NCI-H2227 (cell line): ENCODE data around the gene DCHS2.
A peak's percentile ranks its signal among the peaks of the same experiment; 100 is the strongest.

Experiments
- DNase-seq: peaks from one replicate; lab custom pipeline; 2025; ENCODE audit not compliant: unreplicated experiment; lab: John Stamatoyannopoulos, UW

The DCHS2 gene

DNA sequence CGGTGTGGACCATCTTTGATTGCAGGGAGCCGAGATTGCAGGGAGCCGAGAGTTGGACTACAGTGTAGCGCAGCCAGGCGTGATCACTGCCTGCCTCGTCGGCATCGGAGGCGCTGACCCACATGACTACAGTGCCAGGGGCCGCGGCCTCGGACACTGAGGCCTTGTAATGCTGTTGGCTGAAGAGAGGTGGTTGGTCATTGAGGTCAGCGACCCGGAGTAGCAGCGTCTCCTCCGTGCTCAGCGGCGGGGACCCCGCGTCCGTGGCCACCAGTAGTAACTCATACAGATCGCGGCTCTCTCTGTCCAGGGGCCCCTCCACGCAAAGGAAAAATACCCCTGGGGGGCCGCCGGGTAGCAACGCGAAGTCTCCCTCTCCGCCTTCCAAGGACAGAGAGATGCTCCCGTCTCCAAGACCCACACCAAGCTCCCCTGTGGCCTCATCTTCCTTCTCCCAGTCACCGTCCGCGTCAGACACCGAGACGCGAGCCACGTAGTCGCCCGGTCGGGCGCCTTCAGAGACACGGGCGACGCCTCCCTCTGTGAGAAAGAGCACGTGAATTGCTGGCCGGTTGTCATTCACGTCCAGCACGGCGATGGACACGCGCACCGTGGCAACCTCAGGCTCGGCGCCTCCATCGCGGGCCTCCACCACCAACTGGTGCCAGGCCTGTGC is 1.9 kb downstream of the DCHS2 start:
- no peak for DNase-seq

DNA sequence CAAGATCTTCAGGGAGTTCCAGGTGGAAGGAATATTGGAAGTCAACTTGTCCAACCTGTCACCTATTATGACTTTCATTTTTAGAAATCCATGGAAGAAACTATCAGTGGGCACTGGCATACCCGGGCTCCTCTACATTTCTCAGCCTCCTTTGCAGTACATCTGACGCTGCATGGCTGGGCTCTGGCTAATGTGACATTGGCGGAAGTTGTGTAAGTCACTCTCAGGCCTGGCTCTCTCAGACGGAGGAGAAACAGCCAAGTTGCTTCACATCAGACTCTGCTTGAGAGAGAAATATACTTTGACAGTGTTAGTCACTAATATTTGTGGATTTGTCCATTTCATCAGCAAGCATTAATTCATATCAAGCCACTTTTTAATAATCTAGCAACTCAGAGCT is 4.5 kb downstream of the DCHS2 start:
- DNase-seq: no peak

DNA sequence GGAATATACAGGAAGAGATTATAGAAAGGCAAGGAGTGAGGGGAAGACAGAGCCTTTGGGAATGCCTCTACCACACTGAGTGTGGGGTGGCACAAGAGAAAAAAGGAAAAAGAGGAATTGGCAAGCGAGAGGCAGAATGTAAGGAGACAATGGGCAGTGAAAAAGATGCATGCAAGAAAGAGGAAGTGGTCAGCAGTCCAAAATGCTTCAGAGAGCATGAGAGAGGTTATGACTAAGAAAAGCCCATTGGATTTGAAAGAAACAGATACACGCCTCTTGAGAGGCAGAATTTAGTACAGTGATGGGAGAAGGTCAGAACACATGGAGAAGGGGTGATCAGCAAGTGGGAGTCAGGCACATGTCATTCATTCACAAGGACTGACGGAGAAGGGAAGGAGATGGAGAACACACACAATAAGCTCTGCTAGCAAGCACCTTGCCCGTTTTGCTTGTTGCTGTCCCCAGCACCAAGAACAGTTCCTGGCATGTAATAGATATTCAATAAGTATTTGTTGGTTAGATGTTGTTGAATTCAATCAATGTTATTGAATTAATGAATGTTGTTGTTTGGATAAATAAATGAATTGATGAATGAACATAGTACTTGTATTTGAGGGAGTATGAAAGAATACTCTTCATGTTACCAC is 6.3 kb downstream of the DCHS2 start:
- no peak for DNase-seq

DNA sequence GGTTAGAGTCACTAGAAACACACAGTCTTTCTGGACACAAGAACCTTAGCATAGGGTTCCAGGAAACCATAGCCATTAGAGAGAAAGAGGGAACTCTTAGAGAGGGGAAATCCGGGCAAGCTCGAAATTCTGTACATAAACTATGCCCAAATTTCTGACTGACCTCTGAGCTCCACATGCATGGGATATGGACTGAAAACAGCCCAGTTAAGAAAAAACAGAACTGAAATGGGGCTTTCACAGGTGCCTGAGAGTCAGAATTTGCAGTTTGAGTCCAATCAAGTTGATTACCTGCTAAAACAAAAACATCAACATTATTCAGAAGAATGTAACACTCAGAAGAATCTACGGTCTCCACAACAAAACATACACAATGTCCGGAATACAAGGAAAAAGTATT is 13.1 kb downstream of the DCHS2 start:
- DNase-seq: no peak

DNA sequence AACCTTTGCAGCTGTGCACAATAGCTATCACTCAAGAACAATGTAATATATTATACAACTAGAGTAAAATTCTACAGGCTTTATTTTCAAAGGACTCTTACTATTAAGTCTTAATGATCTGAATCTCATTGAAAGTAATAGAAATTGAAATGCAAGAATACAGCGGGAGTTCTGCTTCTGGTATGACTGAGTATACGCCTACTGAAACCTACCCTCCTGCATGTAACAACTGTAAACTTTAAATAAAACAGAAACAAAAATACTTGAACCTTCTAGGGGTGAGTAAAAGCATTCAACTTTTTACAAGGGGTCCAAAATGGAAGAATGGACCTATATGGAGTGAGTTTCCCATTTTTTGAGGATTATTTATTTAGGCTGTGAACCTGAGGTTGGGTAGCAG is 13.5 kb downstream of the DCHS2 start:
- no peak for DNase-seq

DNA sequence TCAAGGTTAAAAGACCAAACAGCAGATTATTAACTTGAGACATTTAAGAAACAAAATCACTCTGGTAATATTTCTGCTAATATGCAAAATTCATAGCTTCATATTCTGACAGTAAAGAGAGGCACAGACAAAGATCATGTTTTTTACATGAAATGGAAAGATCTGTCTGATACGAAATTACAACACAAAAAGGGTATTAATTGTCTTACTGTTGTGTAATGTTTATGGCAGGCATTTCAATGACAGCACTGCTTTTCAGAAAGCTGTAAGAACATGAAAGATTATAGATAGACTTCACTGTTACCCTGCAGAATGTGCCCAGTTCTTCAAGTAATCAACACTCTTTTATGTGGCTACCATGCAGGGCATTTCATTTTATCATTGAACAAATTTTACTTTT is 15.4 kb downstream of the DCHS2 start:
- no peak for DNase-seq

DNA sequence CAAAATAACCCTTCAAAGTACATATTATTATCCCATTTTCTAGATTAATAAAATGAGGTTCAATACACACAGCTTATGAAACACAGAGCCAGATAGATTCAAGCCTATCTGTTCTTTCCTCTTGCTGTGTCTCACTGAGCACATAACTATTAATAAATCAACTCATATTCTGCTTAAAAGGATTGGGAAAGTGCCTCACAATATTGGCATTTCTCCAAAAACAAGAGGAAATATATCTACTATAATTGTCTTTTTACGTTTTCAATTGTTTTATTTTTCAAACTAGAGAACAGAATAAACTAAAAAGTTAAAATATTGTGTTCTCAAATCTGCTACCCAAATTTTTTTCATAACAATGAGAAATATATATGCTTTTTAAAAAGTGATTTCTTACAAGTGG is 15.8 kb downstream of the DCHS2 start:
- DNase-seq: no peak

DNA sequence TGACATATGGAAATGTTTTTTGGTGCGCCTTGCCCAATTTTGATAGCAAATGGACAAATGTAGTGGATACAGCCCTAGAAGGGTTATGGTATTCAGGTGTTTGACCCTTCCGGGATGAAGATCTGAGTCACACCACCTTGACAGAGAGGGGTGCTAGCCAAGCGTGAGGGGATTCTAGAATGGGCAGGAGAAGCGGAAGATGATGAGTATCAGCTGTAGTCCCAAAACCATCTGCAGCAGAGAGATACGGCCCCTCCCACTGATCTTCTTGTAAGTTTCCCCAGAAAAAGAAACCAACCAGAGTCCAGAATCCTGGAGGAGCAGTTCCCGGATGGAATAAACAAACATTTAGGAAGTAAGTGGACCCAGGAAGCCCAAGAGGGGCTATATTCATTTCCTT is 18.1 kb downstream of the DCHS2 start:
- no peak for DNase-seq

DNA sequence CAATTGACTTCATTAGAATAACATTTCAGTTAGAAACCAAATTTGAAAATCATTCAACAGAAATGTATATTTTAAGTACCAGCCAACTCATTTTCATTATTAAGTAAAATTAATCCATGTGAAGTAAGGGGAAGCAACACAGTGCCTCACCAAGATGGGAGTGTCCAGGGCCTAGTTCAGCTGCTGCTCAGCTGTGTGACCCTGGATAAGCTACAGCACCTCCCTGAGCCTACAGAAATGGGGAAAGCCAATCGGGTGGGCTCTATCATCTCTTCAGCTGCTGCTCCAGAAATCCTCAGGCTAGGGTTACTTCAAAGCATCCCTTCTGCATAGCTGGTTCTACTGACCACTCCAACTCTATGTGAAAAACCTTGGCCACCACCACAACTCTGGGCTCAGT is 18.7 kb downstream of the DCHS2 start:
- DNase-seq: no peak

DNA sequence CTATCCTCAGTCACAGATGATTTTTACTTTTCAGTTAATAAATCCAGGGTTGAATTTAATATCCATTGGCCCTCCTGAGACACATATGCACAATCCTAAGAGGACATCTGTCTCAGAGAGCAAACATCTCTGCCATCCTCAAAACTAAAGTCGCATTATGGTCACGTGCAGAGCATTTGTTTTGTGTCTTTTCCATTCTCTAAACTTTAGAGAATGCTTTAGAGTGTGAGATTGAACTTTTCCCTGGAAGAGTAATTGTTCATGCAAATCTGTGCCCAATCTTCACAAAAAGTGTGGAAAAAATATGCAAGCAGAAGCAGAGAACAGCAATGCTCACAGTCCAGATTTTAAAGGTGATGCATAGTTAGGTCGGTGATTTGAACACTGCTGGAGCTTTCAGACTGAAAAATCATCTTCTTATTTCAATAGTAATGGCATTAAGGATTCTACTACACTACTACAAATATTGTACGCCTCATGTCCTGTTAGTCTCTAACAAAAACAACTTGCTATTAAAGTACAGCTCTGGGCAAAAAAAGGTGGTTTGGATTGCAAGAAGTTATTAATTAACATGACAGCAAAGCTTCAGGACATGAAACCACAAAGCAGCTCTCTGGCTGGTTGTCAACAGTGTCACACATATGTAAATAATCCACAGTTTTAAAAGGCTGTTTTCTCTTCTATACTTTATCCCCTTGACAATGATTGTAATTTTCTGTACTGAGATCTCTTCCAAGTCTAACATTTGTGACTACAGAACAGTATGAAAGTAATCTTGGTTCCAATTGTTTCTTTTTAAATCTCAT is 19.9 kb downstream of the DCHS2 start:
- DNase-seq: no peak

DNA sequence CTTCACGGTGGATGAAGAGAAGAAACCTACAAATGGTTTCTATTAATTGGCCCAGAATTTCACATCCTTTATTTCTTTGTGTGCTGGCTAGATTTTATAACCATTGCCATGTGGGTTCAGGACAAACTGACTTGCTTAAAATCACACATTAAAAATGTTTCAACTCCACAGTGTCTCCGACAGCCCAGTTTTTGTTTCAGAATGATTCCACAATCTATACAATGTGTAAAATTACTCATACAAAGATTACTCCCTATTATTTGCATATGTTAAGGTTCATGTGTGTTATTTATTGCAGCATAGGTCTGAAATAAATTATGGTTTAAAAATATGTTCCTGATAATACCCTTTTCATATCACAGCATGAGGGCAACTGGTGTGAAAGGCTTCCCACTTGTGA is 20.6 kb downstream of the DCHS2 start:
- no peak for DNase-seq

DNA sequence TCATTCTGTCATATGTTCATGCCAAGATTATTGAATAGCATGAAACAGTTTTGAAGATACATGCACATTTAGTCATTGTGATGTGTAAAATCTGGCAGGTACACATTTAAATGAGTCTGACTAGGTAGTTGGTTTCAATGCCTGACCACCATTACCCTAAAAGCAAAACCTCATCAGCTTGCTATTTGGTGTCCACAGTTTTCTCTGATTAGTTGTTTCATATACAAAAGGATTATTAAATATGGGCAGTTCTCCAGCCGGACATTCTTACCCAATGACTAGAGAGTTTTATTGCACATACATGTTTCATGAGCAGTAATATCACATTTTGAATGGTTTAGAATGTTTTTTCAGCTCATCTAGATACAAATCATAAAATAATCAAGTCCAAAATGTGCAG is 23.7 kb downstream of the DCHS2 start:
- no peak for DNase-seq

DNA sequence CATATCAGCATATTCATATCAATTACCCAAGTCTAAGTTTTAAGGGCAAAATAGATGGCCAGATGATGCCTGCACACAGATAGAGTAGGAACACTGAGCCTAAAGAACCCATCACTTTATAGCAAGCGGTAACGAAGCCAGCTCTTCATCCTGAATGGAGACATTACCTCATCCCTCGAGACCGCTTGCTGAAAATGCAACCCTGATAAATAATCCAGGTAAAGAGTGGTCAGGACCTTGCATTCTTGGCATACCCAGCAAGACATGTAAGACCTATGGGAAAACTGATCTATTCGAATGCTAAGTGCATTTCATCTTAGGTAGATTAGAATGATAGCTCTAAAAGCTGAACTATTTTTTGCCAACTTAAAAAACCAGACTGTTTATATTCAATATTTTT is 25.3 kb downstream of the DCHS2 start:
- no peak for DNase-seq

DNA sequence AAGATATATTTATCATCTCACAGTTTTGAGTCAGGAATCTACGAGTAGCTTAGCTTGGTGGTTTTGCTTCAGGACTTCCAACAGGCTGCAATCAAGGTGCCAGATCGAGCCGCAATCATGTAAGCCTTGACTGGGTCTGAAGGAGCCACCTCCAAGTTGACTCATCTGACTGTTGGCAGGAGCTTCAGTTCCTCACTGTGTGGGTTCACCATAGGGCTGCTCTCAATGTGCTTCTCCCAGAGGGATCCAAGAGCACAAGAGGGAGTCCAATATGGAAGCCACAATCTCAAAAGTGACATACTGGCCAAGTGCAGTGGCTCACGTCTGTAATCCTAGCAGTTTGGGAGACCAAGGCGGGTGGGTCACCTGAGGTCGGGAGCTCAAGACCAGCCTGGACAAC is 26.5 kb downstream of the DCHS2 start:
- DNase-seq: no peak

DNA sequence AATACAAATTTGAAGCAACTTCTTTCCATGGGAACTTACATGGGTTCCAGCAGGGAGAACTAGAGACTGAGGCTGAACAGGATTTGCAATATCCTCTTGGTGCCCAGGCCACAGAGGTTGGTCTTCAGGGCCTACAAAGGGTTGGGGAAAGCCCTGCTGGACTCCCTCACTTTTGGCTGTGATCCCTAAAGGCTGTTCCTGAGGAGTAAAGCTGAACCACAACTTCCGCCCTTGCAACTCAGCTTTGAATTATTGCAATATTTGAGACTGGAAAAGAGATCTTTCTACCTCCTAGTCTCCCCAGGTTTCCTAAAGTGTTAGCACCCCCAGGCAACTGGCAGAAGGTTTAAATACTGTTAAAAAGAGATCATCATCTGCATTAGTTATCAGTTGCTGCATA is 26.9 kb downstream of the DCHS2 start:
- no peak for DNase-seq

DNA sequence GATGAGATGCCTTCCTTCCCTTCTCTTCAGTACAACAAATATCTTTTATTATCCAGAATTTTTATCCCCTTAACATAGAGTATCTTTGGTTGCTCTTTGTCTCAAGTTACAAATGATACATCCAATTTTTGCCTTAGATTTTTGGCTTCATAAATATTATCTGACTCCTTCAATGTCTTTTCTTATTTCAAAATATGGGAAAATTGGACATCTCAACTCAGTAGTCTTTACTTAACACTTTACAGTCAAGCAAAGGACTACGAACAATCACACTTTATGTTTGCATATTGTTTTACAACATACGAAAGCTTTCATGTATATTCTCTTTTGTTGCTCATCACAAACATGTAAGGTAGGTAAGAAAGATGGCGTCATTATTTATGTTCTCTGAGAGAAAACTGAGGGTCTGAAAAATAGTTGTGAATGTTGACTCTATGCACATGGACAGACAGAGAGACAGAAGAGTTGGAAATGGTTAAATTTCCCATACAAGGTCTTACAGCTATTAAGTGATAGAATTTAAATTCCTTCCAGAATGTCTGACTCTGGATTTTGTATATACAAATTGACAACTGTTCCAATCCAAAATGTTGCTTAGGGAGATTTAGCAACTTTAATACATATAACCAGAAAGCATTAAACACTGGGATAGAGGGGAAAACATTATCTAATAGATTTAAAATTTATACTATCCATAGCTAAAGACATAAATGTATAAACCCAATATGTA is 29.4 kb downstream of the DCHS2 start:
- DNase-seq: no peak

DNA sequence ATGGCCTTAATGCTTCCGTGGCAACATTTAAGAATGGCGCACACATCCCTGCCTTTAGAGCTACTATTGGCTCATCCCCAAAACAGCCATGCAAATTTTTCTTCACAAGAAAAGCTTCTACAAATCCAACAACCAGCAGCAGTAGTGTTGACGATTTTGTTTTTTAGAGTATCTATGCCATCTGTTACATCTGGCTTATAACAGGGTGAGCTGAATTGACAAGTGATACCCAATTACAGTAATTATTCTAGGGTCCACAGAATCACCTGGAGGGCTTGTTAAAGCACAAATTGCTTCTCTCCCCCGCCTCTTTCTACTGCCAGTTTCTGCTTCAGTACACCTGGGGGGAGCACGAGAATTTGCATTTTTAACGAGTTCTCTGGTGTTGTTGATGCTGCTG is 34.1 kb downstream of the DCHS2 start:
- DNase-seq: peak; percentile 61

DNA sequence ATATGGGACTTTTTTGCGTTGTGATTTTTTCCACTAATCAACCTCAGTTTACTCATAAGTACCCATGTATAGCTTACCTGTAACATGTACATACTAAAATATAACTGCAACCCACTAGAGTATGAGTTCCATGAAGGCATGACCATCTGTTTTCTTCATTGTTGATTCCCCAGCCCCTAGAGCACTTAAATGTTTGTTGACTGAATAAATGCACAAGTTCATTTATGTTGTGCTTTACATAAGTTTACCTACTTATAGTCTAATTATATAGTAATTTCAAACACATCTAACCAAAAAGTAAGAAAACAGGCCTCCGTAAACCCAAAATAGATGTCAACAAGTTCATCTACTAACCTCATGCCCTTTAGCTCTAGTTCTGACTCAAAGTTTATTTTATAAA is 34.7 kb downstream of the DCHS2 start:
- no peak for DNase-seq

DNA sequence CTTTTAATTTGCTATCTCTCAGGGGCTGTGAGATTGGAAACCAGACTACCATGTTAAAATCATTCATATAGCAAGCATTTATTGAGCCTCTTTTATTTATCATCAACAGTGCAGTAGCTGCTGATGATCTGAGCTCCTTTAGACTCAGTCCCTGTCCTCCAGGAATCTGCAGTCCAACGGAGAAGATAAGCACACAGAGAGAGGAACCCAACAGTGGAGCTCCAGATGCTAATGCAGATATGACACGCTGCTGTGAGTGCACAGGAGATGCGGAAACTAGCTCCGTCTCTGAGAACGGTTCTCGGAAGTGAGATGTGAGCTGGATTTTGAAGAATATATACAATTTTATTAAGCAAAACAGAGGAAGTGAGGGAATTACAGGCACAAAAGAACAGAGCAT is 35.4 kb downstream of the DCHS2 start:
- DNase-seq: no peak

DNA sequence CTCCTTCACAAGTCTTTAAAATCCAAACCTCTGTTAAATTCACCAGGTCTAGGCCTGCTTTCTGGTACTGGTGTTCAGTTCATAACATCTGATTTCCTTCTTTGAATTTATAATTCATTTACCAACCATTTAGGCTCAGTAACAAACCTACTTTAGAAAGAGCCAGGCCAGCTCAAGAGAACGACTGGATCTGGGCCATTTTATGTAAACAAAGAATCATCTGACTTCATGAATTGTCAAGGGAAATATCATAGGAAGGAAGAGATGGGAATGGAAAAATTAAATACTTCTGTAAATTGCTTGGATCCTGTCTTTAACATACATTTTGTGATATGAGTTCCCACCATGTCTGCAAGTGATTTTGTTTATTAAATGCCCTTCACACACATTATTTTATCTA is 36.5 kb downstream of the DCHS2 start:
- no peak for DNase-seq

DNA sequence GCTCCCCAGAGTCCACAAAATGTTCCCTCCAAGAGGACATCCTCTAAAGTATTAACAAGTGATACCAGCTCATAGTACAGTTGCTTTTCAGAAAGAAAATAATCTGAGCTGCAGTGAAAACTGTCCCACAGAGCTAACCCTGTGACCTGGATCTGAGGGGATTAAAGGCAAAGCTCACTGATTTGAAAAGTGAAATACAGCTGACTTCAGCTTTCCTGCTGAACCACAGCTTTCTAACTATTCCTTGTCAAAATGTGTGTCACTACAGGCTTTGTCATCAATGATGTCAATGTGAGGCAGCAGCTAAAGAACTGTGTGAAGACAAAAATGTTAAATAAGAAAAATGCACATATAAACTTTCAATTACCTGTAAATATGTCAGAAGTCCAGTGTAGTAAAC is 36.9 kb downstream of the DCHS2 start:
- no peak for DNase-seq
